GM10248 (cell line): ENCODE measurements around the gene NEMF.

Experiments used
- CTCF ChIA-PET: fragments of 300-600 bp; sonication (Branson Sonifier 250); formaldehyde crosslinking; extraction: SDS; loops from one replicate; lab custom pipeline; 2021; ENCODE audit warnings: antibody characterized with exemption; lab: Yijun Ruan, JAX
- POLR2A ChIA-PET: fragments of 350-650 bp; sonication (Branson Sonifier 250); formaldehyde crosslinking; extraction: SDS; loops from one replicate; lab custom pipeline; 2020; ENCODE audit warnings: antibody characterized with exemption; lab: Yijun Ruan, JAX
- DNase-seq: peaks from one replicate; pipeline ENCODE4 v3.0.0; 2012; ENCODE audit errors: extremely low spot score
- TF ChIP-seq, protein P1 (sequence below): IDR thresholded peaks from 2 replicates; pipeline ENCODE4 v1.5.1; 2012; ENCODE audit warnings: mild to moderate bottlenecking, low read depth; ENCODE audit errors: extremely low read depth, missing control alignments, control extremely low read depth

NEMF gene

DNA sequence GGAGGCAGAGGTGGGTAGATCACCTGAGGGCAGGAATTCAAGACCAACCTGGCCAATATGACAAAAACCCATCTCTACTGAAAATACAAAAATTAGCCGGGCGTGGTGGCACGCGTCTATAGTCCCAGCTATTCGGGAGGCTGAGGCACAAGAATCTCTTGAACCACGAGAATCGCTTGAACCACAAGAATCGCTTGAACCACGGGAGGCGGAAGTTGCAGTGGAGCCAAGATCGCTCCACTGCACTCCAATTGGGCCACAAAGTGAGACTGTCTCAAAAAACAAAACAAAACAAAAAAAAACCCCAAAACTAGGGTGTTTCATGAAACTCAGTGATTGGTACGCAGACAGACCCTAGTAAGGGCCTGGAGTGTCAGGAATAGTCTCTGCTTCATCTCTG, 33.9 kb upstream of the NEMF start:
- no peak for DNase-seq
- TF ChIP-seq, protein P1, sequence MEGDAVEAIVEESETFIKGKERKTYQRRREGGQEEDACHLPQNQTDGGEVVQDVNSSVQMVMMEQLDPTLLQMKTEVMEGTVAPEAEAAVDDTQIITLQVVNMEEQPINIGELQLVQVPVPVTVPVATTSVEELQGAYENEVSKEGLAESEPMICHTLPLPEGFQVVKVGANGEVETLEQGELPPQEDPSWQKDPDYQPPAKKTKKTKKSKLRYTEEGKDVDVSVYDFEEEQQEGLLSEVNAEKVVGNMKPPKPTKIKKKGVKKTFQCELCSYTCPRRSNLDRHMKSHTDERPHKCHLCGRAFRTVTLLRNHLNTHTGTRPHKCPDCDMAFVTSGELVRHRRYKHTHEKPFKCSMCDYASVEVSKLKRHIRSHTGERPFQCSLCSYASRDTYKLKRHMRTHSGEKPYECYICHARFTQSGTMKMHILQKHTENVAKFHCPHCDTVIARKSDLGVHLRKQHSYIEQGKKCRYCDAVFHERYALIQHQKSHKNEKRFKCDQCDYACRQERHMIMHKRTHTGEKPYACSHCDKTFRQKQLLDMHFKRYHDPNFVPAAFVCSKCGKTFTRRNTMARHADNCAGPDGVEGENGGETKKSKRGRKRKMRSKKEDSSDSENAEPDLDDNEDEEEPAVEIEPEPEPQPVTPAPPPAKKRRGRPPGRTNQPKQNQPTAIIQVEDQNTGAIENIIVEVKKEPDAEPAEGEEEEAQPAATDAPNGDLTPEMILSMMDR: no peak
- POLR2A ChIA-PET: no interaction called here
- CTCF ChIA-PET: no interaction called here

DNA sequence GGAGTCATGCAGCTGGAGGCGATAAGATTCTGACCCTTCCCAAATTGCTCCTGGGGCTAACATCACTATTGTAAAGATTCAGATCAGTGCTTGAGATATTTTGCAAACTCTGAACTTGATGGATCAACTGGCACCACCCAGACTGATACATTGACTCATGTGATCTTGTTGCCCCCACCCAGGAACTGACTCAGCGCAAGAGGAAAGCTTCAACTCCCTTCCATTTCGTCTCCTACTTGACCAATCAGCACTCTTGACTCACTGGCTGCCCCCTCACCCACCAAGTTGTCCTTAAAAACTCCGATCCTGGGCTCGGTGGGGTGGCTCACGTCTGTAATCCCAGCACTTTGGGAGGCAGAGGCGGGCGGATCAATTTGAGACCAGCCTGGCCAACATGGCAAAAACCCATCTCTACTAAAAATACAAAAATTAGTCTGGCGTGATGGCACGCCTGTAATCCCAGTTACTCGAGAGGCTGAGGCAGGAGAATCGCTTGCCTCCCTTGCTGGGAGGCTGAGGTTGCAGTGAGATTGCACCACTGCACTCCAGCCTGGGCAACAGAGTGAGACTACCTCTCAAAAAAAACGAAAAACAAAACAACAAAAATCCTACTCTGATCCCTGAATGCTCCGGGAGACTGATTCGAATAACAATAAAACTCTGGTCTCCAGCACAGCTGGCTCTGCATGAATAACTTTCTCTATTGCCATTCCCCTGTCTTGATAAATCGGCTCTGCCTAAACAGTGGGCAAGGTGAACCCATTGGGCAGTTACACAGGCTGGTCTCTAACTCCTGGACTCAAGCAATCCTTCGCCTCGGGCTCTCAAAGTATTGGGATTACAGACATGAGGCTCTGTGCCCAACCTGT, 30.5 kb upstream of the NEMF start:
- no peak for DNase-seq
- ChIA-PET POLR2A (no interaction called here), CTCF (interaction anchor here (0.7 to 1.8 kb wide), 4 partner anchors 17 to 221 kb away, joined by 3 to 6 read pairs (median 4); no protein-coding TSS in a partner anchor)

DNA sequence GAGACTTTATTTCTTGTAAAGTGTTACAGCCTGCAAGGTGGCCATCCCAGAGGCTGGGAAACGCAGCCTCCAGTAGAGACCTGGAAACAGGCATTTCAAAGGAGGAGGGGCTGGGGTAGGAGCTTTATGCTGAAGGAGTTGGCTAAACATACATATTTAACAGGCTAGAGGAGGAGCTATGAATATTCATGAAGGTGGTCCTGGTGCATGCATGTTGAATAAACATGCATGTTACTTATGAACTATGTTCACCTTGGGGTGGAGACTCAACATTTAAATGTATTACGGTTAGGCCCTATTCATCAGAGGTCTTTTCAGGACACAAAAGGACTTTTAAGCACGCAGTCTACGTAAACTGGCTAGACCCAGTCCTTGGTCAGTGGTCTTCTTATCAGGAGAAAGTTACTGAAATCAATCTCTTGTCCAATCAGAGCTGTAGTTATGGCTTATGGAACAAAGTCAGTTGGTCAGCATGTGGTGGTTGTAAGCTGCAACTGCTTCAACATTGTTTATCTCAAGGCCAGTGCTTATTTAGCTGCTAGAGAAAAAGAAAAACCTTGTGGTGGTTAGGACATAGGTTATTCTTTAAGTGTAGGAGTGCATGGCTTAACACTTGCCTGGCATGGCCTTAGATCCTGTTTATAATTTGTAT, 28.9 kb upstream of the NEMF start:
- no peak for DNase-seq
- POLR2A ChIA-PET: no interaction called here
- TF ChIP-seq, protein P1: no peak
- CTCF ChIA-PET: interaction anchor here (0.7 to 3.8 kb wide), 7 partner anchors 11 to 223 kb away, joined by 3 to 38 read pairs (median 4); partner anchors contain the start of gene ARF6

More for the DNA sequence above, 30.5 kb upstream of the NEMF start:
- TF ChIP-seq, protein P1: no peak

- POLR2A ChIA-PET: no interaction called here
- TF ChIP-seq, protein P1: no peak
- DNase-seq: no peak
- CTCF ChIA-PET: interaction anchor here (0.7 to 3.8 kb wide), 20 partner anchors 9 to 231 kb away, joined by 3 to 38 read pairs (median 6); partner anchors contain the start of genes ARF6 and NEMF
These were observed 27.9 kb upstream of the NEMF start for GRCh38 chr14:49880267-49881064.

DNA sequence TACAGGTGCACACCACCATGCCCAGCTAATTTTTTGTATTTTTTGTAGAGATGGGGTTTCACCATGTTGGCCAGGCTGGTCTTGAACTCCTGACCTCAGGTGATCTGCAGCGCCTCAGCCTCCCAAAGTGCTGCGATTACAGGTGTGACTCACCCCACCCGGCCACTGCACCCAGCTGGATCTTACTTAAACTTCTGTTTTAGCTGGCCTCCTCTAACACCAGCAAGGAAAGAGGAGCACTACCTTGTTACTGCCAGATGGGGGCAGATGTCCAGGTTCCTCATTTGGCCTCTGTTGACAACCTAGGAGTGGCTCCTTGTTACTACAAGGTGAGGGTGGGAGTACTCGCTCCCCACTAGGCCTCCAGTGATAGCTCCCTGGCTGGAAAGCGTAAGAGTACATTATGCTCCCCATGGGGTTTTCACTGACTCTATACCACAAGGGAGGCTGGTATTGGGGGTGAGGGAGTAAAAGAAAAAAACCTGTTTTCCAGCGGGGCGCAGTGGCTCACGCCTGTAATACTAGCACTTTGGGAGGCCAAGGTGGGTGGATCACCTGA, 27.1 kb upstream of the NEMF start:
- DNase-seq: peak; percentile 69
- CTCF ChIA-PET: interaction anchor here (0.7 to 3.8 kb wide), 26 partner anchors 9 to 232 kb away, joined by 3 to 38 read pairs (median 5); partner anchors contain the start of genes ARF6 and NEMF
- TF ChIP-seq, protein P1: peak; percentile 58
- POLR2A ChIA-PET: interaction anchor here (0.6 kb wide), 1 partner anchor 12 kb away, joined by 3 read pairs; no protein-coding TSS in a partner anchor
